SK-N-SH treated with all-trans-retinoic acid at 6 μM for 48 hours (cell line): ENCODE measurements around the gene SERPING1.

ENCODE experiments used
- ATAC-seq: fragments of 200-7000 bp; cut with Tn5 transposase; 3 replicates; pipeline ENCODE4 v1.9.1; 2020; ENCODE audit warnings: mild to moderate bottlenecking, moderate library complexity
- ARNTL ChIP-seq: fragments of 450-650 bp; formaldehyde crosslinking; IDR thresholded peaks from 2 replicates; pipeline ENCODE4 v1.5.0; 2020; ENCODE audit warnings: low read depth, mild to moderate bottlenecking, moderate library complexity, borderline replicate concordance
- BACH2 ChIP-seq: fragments of 250-450 bp; sonication (Bioruptor Pico); IDR thresholded peaks from 2 replicates; pipeline ENCODE4 v1.9.0; 2021; ENCODE audit warnings: mild to moderate bottlenecking, borderline replicate concordance
- CREB5 ChIP-seq: fragments of 250-450 bp; sonication (Bioruptor Pico); IDR thresholded peaks from 2 replicates; pipeline ENCODE4 v1.5.1; 2020; ENCODE audit warnings: low read depth, mild to moderate bottlenecking, moderate library complexity
- CSDC2 ChIP-seq: fragments of 250-450 bp; sonication (Bioruptor Pico); IDR thresholded peaks from 2 replicates; pipeline ENCODE4 v1.5.0; 2020; ENCODE audit warnings: mild to moderate bottlenecking, moderate library complexity
- ESRRG ChIP-seq: fragments of 250-450 bp; sonication (Bioruptor Pico); IDR thresholded peaks from 2 replicates; pipeline ENCODE4 v1.6.1; 2021; ENCODE audit warnings: mild to moderate bottlenecking
- GLIS3 ChIP-seq: fragments of 250-450 bp; sonication (Bioruptor Pico); IDR thresholded peaks from 2 replicates; pipeline ENCODE4 v1.5.0; 2020; ENCODE audit warnings: mild to moderate bottlenecking, moderate library complexity
- ISL1 ChIP-seq: fragments of 250-450 bp; sonication (Bioruptor Pico); IDR thresholded peaks from 2 replicates; pipeline ENCODE4 v2.1.2; 2022; ENCODE audit warnings: mild to moderate bottlenecking, moderate library complexity
- PPARA ChIP-seq: fragments of 250-450 bp; sonication (Bioruptor Pico); IDR thresholded peaks from 2 replicates; pipeline ENCODE4 v1.5.0; 2020; ENCODE audit warnings: mild to moderate bottlenecking, borderline replicate concordance
- RARB ChIP-seq: fragments of 250-450 bp; sonication (Bioruptor Pico); IDR thresholded peaks from 2 replicates; pipeline ENCODE4 v1.8.0; 2021; ENCODE audit warnings: mild to moderate bottlenecking, moderate library complexity
- SNAI2 ChIP-seq: fragments of 250-450 bp; sonication (Bioruptor Pico); IDR thresholded peaks from 2 replicates; pipeline ENCODE4 v1.5.0; 2020; ENCODE audit warnings: mild to moderate bottlenecking, moderate library complexity
- TCF4 ChIP-seq: fragments of 250-450 bp; sonication (Bioruptor Pico); IDR thresholded peaks from 2 replicates; pipeline ENCODE4 v1.8.0; 2021; ENCODE audit warnings: mild to moderate bottlenecking, moderate library complexity, borderline replicate concordance
- TOX ChIP-seq: fragments of 250-450 bp; sonication (Bioruptor Pico); IDR thresholded peaks from 2 replicates; pipeline ENCODE4 v1.8.0; 2021; ENCODE audit warnings: mild to moderate bottlenecking, moderate library complexity, borderline replicate concordance
- ZC3H10 ChIP-seq: fragments of 250-450 bp; sonication (Bioruptor Pico); IDR thresholded peaks from 2 replicates; pipeline ENCODE4 v1.5.1; 2021; ENCODE audit warnings: mild to moderate bottlenecking, moderate library complexity
- ZFP3 ChIP-seq: fragments of 250-450 bp; sonication (Bioruptor Pico); IDR thresholded peaks from 2 replicates; pipeline ENCODE4 v1.5.0; 2020; ENCODE audit warnings: mild to moderate bottlenecking, moderate library complexity
- ZFP30 ChIP-seq: fragments of 450-650 bp; formaldehyde crosslinking; IDR thresholded peaks from 2 replicates; pipeline ENCODE4 v1.5.0; 2022; ENCODE audit warnings: mild to moderate bottlenecking, moderate library complexity
- ZNF565 ChIP-seq: fragments of 450-650 bp; formaldehyde crosslinking; conservative IDR thresholded peaks from 2 replicates; pipeline ENCODE4 v1.5.0; 2020; ENCODE audit warnings: low read depth, mild to moderate bottlenecking, moderate library complexity
- ZNF70 ChIP-seq: fragments of 450-650 bp; formaldehyde crosslinking; IDR thresholded peaks from 2 replicates; pipeline ENCODE4 v1.5.0; 2020; ENCODE audit warnings: mild to moderate bottlenecking, moderate library complexity
- ZNF8 ChIP-seq: fragments of 450-650 bp; formaldehyde crosslinking; IDR thresholded peaks from 2 replicates; pipeline ENCODE4 v1.5.0; 2020; ENCODE audit warnings: mild to moderate bottlenecking, moderate library complexity
- TF ChIP-seq, protein P1 (sequence below): fragments of 250-450 bp; sonication (Bioruptor Pico); IDR thresholded peaks from 2 replicates; pipeline ENCODE4 v1.5.1; 2021; ENCODE audit warnings: mild to moderate bottlenecking, moderate library complexity
- TF ChIP-seq, protein P2 (sequence below): fragments of 250-450 bp; sonication (Bioruptor Pico); IDR thresholded peaks from 2 replicates; pipeline ENCODE4 v1.8.0; 2020; ENCODE audit warnings: mild to moderate bottlenecking, moderate library complexity, borderline replicate concordance
- TF ChIP-seq, protein P3 (sequence below): fragments of 250-450 bp; sonication (Bioruptor Pico); IDR thresholded peaks from 2 replicates; pipeline ENCODE4 v1.8.0; 2021; ENCODE audit warnings: low read depth, mild to moderate bottlenecking, moderate library complexity, borderline replicate concordance
- TF ChIP-seq, protein P4 (sequence below): fragments of 250-450 bp; sonication (Bioruptor Pico); IDR thresholded peaks from 2 replicates; pipeline ENCODE4 v1.5.0; 2020; ENCODE audit warnings: mild to moderate bottlenecking, moderate library complexity

Gene SERPING1

GRCh38 chr11:57616595-57616994, 19.1 kb downstream of the SERPING1 start (continued):
- no peak for TF ChIP-seq ZC3H10 (CRISPR knock-in tag)
- TF ChIP-seq, protein P1, sequence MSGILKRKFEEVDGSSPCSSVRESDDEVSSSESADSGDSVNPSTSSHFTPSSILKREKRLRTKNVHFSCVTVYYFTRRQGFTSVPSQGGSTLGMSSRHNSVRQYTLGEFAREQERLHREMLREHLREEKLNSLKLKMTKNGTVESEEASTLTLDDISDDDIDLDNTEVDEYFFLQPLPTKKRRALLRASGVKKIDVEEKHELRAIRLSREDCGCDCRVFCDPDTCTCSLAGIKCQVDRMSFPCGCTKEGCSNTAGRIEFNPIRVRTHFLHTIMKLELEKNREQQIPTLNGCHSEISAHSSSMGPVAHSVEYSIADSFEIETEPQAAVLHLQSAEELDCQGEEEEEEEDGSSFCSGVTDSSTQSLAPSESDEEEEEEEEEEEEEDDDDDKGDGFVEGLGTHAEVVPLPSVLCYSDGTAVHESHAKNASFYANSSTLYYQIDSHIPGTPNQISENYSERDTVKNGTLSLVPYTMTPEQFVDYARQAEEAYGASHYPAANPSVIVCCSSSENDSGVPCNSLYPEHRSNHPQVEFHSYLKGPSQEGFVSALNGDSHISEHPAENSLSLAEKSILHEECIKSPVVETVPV (CRISPR knock-in tag): no peak
- no peak for TF ChIP-seq TCF4
- TF ChIP-seq CSDC2 (CRISPR knock-in tag): no peak

DNA sequence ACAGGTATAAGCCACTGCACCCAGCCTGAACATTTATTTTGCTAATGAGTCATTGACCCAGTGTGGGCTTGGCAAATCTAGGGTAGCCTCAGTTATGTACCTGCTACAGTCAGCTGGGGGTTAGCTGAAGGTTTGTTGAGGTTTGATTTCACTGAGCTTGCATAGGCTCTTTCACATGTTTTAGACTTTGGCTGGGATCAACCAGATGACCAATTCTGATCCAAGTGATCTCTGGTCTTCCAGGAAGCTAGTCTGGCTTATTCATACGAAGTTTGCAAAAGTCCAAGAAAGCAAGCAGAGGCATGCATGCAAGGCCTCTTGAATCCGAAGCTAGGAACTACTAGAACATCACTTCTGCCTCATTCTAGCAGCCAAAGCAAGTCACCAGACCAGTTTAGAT, 21.0 kb downstream of the SERPING1 start:
- TF ChIP-seq ZNF565 (CRISPR knock-in tag) (no peak), TOX (CRISPR knock-in tag) (no peak), ZFP30 (CRISPR knock-in tag) (no peak), ISL1 (no peak), RARB (CRISPR knock-in tag) (no peak), ZNF70 (no peak), SNAI2 (CRISPR knock-in tag) (no peak), GLIS3 (no peak), ESRRG (no peak), CSDC2 (CRISPR knock-in tag) (no peak), CREB5 (no peak), ZFP3 (CRISPR knock-in tag) (no peak), ARNTL (CRISPR knock-in tag) (no peak), PPARA (CRISPR knock-in tag) (no peak), ZNF8 (CRISPR knock-in tag) (no peak), TCF4 (no peak)
- TF ChIP-seq, protein P2, sequence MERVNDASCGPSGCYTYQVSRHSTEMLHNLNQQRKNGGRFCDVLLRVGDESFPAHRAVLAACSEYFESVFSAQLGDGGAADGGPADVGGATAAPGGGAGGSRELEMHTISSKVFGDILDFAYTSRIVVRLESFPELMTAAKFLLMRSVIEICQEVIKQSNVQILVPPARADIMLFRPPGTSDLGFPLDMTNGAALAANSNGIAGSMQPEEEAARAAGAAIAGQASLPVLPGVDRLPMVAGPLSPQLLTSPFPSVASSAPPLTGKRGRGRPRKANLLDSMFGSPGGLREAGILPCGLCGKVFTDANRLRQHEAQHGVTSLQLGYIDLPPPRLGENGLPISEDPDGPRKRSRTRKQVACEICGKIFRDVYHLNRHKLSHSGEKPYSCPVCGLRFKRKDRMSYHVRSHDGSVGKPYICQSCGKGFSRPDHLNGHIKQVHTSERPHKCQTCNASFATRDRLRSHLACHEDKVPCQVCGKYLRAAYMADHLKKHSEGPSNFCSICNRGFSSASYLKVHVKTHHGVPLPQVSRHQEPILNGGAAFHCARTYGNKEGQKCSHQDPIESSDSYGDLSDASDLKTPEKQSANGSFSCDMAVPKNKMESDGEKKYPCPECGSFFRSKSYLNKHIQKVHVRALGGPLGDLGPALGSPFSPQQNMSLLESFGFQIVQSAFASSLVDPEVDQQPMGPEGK: no peak
- TF ChIP-seq, protein P3, sequence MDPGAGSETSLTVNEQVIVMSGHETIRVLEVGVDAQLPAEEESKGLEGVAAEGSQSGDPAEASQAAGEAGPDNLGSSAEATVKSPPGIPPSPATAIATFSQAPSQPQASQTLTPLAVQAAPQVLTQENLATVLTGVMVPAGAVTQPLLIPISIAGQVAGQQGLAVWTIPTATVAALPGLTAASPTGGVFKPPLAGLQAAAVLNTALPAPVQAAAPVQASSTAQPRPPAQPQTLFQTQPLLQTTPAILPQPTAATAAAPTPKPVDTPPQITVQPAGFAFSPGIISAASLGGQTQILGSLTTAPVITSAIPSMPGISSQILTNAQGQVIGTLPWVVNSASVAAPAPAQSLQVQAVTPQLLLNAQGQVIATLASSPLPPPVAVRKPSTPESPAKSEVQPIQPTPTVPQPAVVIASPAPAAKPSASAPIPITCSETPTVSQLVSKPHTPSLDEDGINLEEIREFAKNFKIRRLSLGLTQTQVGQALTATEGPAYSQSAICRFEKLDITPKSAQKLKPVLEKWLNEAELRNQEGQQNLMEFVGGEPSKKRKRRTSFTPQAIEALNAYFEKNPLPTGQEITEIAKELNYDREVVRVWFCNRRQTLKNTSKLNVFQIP (CRISPR knock-in tag): no peak
- TF ChIP-seq, protein P4, sequence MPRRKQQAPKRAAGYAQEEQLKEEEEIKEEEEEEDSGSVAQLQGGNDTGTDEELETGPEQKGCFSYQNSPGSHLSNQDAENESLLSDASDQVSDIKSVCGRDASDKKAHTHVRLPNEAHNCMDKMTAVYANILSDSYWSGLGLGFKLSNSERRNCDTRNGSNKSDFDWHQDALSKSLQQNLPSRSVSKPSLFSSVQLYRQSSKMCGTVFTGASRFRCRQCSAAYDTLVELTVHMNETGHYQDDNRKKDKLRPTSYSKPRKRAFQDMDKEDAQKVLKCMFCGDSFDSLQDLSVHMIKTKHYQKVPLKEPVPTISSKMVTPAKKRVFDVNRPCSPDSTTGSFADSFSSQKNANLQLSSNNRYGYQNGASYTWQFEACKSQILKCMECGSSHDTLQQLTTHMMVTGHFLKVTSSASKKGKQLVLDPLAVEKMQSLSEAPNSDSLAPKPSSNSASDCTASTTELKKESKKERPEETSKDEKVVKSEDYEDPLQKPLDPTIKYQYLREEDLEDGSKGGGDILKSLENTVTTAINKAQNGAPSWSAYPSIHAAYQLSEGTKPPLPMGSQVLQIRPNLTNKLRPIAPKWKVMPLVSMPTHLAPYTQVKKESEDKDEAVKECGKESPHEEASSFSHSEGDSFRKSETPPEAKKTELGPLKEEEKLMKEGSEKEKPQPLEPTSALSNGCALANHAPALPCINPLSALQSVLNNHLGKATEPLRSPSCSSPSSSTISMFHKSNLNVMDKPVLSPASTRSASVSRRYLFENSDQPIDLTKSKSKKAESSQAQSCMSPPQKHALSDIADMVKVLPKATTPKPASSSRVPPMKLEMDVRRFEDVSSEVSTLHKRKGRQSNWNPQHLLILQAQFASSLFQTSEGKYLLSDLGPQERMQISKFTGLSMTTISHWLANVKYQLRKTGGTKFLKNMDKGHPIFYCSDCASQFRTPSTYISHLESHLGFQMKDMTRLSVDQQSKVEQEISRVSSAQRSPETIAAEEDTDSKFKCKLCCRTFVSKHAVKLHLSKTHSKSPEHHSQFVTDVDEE (CRISPR knock-in tag): no peak
- TF ChIP-seq, all 23 proteins: peak for 0
- no peak for ATAC-seq

DNA sequence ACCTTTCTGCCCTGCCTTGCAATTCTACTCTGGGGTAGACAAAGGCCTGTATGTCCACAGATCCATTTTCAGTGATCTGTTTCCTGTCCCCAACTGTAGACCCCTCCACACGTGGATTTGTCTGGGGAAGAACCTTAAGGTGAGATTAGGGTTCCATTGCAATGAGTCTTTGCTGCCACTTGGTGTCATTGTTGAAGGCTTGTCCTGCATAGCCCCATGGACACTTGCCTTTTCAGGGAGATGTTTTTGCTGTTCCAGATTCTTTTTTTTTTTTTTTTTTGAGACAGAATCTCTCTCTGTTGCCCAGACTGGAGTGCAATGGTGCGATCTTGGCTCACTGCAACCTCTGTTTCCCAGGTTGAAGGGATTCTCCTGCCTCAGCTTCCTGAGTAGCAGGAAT, 21.8 kb downstream of the SERPING1 start:
- TF ChIP-seq TCF4 (no peak), ISL1 (no peak), ZC3H10 (CRISPR knock-in tag) (no peak), ZNF565 (CRISPR knock-in tag) (no peak), CREB5 (no peak), ZNF8 (CRISPR knock-in tag) (no peak), BACH2 (CRISPR knock-in tag) (no peak), ZFP3 (CRISPR knock-in tag) (no peak)
- TF ChIP-seq, protein P2: no peak
- TF ChIP-seq, protein P4 (CRISPR knock-in tag): no peak
- no peak for ATAC-seq
